Neuron (in vitro differentiated cells): ENCODE results near the gene ZNF664.
A peak's percentile ranks its signal among the peaks of the same experiment; 100 is the strongest.

Experiments used
- H2AFZ ChIP-seq: one replicate; pipeline ENCODE4 v1.6.1; 2013; ENCODE audit warnings: low read depth, mild to moderate bottlenecking, inconsistent platforms, low read length, moderate library complexity
- H3K27me3 ChIP-seq: one replicate; pipeline ENCODE4 v1.6.1; 2013; ENCODE audit warnings: low read length; ENCODE audit not compliant: insufficient read depth
- H3K36me3 ChIP-seq: one replicate; pipeline ENCODE4 v1.6.1; 2013; ENCODE audit warnings: low read length; ENCODE audit not compliant: insufficient read depth
- H3K4me1 ChIP-seq: one replicate; pipeline ENCODE4 v1.6.1; 2013; ENCODE audit warnings: low read length; ENCODE audit not compliant: insufficient read depth
- H3K4me3 ChIP-seq: 2 replicates; pipeline ENCODE4 v1.5.1; 2013; ENCODE audit warnings: mild to moderate bottlenecking, low read length, moderate library complexity
- H3K9me3 ChIP-seq: one replicate; pipeline ENCODE4 v1.6.1; 2013; ENCODE audit warnings: low read length

The ZNF664 gene

DNA sequence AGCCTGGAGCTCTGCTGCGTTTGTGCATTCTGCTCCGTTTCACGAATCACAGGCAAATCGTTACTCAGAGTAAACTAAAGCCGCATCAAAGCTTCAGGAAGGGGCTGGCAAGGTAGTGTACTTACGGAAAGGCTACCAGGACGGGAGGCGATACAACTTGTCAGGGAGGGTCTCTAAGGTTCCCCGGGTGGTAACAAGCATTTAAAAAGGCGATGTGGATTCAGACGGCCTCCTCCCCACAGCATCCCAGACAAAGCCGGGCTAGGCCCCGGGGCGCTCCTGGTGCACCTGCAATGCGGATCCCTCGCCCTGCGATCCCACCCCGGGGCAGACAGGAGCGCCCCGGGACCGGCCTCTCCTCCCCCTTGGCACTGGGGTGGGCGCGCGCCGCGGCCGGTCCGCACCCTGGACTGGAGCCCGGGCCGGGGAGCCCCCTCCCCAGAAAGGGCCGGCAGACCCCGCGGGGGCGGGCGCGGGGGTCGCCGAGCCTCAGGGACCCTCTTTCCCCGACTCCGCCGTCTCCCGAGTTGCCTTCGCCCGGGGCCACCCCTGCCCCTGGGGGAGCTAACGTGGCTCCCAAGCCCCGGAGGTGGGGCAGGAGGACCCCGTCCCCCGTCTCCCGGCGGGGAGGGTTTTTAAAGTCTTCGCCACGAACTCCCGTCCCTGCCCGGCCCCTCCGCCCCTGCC lies 1.1 kb upstream of the ZNF664 start:
- Histone ChIP-seq H3K4me3 (peak overlapping the region; percentile 95), H3K27me3 (no peaks in the 10 kb centered on the region), H3K4me1 (peaks cover 38% of the 10 kb centered on the region), H3K9me3 (no peaks in the 10 kb centered on the region), H2AFZ (peak overlapping the region; percentile 8), H3K36me3 (peaks cover 21% of the 10 kb centered on the region)

DNA sequence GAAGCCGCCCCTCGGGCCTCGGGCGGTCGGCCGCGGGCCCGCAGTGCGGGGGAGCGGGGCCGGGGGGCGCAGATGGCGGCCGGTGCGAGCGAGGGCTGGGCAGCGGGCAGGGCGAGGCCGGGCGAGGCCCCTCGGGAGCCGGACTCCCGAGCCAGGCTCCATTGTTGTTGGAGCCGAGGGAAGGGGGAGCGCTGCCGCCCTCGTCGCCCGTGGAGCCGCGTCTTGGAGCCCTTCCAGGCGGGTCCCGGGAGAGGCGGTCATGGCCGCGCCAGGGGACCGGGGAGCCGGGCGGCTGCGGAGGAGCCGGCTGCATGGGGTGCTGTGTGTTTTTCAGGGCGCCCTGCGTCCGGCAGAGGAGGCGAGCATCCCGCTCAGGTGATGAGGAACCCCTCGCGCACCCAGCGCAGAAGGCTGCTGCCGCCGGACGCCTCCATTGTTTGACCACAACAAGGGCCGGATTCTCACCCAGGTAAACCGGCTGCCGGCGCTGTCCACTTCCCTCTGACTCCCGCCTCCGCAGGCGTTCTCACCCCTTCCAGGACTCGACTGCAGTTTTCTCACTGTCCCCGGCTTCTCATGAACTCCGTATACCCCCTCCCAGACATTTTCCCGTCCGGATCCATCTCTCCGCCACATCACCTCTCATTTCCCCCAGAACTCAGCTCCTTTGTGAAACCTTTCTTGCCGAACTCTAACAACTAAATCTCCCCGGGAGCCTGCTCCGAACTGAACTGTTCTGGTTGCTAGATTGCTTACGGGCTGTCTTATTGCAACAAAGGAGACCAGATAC lies 732 bp downstream of the ZNF664 start:
- no peaks in the 10 kb centered on the region for H3K27me3 ChIP-seq
- peak overlapping the region; percentile 23 for H2AFZ ChIP-seq
- H3K4me3 ChIP-seq = peak overlapping the region; percentile 79
- H3K9me3 ChIP-seq = no peaks in the 10 kb centered on the region
- peaks cover 37% of the 10 kb centered on the region for H3K4me1 ChIP-seq
- H3K36me3 ChIP-seq = peaks cover 34% of the 10 kb centered on the region

- Histone ChIP-seq H3K27me3 (no peaks in the 10 kb centered on the region), H3K4me1 (peaks cover 21% of the 10 kb centered on the region), H3K36me3 (peaks cover 53% of the 10 kb centered on the region), H3K9me3 (no peaks in the 10 kb centered on the region), H2AFZ (no peak overlapping the region), H3K4me3 (no peak overlapping the region)
Observed at GRCh38 chr12:123976227-123976826, 3.3 kb downstream of the ZNF664 start.

- peaks cover 14% of the 10 kb centered on the region for H3K4me1 ChIP-seq
- H3K9me3 ChIP-seq = no peaks in the 10 kb centered on the region
- H3K27me3 ChIP-seq = no peaks in the 10 kb centered on the region
- no peak overlapping the region for H3K4me3 ChIP-seq
- H3K36me3 ChIP-seq = peaks cover 64% of the 10 kb centered on the region
- no peak overlapping the region for H2AFZ ChIP-seq
Observed at GRCh38 chr12:123979566-123979965, 6.6 kb downstream of the ZNF664 start.

DNA sequence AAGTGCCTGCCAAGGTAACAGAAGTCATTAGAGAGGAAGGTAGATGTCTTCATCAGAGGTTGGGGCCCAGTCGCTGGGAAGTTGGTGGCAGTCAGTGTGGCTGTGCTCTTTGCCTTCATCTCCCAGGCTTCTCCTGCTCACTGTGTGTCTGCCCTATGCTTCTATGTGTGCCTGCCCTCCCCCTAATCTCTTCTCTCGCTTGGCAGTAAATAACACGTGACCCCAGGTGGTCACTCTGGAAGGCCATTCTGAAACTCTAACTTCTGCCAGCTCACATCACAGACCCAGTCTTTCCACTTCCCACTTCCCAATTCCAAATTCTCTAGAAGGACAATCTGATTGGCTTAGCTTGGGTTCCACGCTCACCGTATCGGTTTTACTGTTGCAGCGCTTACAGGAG lies 9.3 kb downstream of the ZNF664 start:
- no peak overlapping the region for H3K4me3 ChIP-seq
- no peaks in the 10 kb centered on the region for H3K4me1 ChIP-seq
- no peaks in the 10 kb centered on the region for H3K27me3 ChIP-seq
- H3K9me3 ChIP-seq = no peaks in the 10 kb centered on the region
- no peak overlapping the region for H2AFZ ChIP-seq
- peaks cover 58% of the 10 kb centered on the region for H3K36me3 ChIP-seq

- H3K27me3 ChIP-seq = no peaks in the 10 kb centered on the region
- H3K36me3 ChIP-seq = peaks cover 60% of the 10 kb centered on the region
- no peaks in the 10 kb centered on the region for H3K4me1 ChIP-seq
- H3K9me3 ChIP-seq = no peaks in the 10 kb centered on the region
- H3K4me3 ChIP-seq = no peak overlapping the region
- no peak overlapping the region for H2AFZ ChIP-seq
Observed at GRCh38 chr12:123983822-123984485, 10.9 kb downstream of the ZNF664 start.

DNA sequence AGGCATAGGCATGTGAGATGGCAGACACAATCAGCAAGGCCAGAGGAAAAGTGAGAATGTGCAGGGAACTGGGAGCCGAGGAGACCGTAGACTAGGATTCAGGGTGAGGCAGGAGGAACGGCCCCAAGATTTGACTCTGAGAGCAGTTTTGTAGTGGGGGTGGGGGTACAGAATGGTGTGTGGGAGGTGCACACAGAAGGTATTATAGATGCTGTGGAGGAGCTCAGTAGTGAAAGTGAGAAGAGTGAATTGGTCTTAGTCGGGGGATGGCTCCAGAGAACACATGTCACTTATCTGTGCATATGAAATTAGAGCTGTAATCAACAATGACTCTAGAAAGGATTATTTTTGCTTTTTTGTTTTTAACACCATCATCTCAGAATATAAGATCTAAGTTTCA lies 11.9 kb downstream of the ZNF664 start:
- no peaks in the 10 kb centered on the region for H3K9me3 ChIP-seq
- no peaks in the 10 kb centered on the region for H3K4me1 ChIP-seq
- no peak overlapping the region for H2AFZ ChIP-seq
- peaks cover 61% of the 10 kb centered on the region for H3K36me3 ChIP-seq
- no peak overlapping the region for H3K4me3 ChIP-seq
- H3K27me3 ChIP-seq = no peaks in the 10 kb centered on the region

DNA sequence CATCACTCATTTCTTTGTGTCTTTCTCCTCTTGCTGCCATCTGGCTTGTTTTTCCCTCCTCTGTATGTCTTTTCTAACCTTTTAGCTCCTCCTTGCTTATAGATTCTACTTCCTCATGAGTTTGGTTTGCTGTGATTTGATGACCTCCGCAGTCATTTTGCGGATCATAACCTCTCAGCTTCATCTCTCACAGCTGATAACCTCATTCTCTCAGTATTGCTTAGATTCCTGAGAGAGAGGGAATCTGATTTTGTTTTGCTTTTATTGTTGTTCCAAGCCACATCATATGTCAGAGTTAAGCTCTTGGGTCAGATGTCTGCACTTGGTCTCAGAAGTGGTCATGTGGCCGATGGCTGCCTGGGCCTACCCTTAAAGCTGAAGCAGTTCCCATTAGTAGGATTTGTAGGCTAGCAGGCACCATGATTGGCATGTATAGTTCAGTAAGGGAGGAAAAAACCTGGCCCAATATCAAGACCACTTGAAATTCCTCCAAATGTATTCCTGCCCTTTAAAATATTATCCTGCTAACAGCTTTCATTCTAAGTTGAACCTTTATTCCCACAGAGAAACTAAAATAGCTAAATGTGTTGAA lies 13.5 kb downstream of the ZNF664 start:
- H3K36me3 ChIP-seq = peaks cover 66% of the 10 kb centered on the region
- H3K4me1 ChIP-seq = no peaks in the 10 kb centered on the region
- no peak overlapping the region for H3K4me3 ChIP-seq
- H3K9me3 ChIP-seq = no peaks in the 10 kb centered on the region
- H2AFZ ChIP-seq = no peak overlapping the region
- no peaks in the 10 kb centered on the region for H3K27me3 ChIP-seq

- H3K27me3 ChIP-seq = no peaks in the 10 kb centered on the region
- peaks cover 67% of the 10 kb centered on the region for H3K36me3 ChIP-seq
- no peaks in the 10 kb centered on the region for H3K9me3 ChIP-seq
- H2AFZ ChIP-seq = no peak overlapping the region
- no peak overlapping the region for H3K4me3 ChIP-seq
- no peaks in the 10 kb centered on the region for H3K4me1 ChIP-seq
Observed at GRCh38 chr12:123987022-123987421, 14.0 kb downstream of the ZNF664 start.

GRCh38 chr12:123989168-123989567 lies 16.2 kb downstream of the ZNF664 start:
- H3K4me3 ChIP-seq = no peak overlapping the region
- H3K36me3 ChIP-seq = peaks cover 76% of the 10 kb centered on the region
- H3K4me1 ChIP-seq = no peaks in the 10 kb centered on the region
- no peaks in the 10 kb centered on the region for H3K9me3 ChIP-seq
- no peaks in the 10 kb centered on the region for H3K27me3 ChIP-seq
- H2AFZ ChIP-seq = no peak overlapping the region

- Histone ChIP-seq H3K27me3 (no peaks in the 10 kb centered on the region), H3K9me3 (no peaks in the 10 kb centered on the region), H2AFZ (no peak overlapping the region), H3K4me3 (no peak overlapping the region), H3K4me1 (no peaks in the 10 kb centered on the region), H3K36me3 (peaks cover 75% of the 10 kb centered on the region)
Observed at GRCh38 chr12:123989753-123990152, 16.7 kb downstream of the ZNF664 start.

GRCh38 chr12:123990511-123990910 lies 17.5 kb downstream of the ZNF664 start:
- Histone ChIP-seq H3K9me3 (no peaks in the 10 kb centered on the region), H3K4me3 (no peak overlapping the region), H2AFZ (no peak overlapping the region), H3K27me3 (no peaks in the 10 kb centered on the region), H3K36me3 (peaks cover 73% of the 10 kb centered on the region), H3K4me1 (no peaks in the 10 kb centered on the region)
